Chondrocyte (in vitro differentiated cells): Measurements from ENCODE around the gene DNAH12. TPM values are rescaled to one million over a fixed set of nuclear protein-coding genes. Genes with fewer than 3 reads are reported as not detected.
"Not testable (repeated sequence)": the region's sequence is repeated elsewhere in the genome, so short reads cannot be mapped to it uniquely, and the experiment has no call there.

Experiments
- DNase-seq: peaks from one replicate; pipeline ENCODE4 v3.0.0; 2021; ENCODE audit warnings: mixed read lengths, low spot score
- H3K27ac Mint-ChIP-seq: one replicate; pipeline ENCODE4 v1.8.0; 2021; ENCODE audit warnings: mild to moderate bottlenecking, moderate library complexity, mixed read lengths; ENCODE audit not compliant: unreplicated experiment
- H3K27me3 Mint-ChIP-seq: 2 replicates; pipeline ENCODE4 v1.8.0; 2021; ENCODE audit warnings: low read depth, mixed read lengths
- H3K36me3 Mint-ChIP-seq: 2 replicates; pipeline ENCODE4 v1.8.0; 2021; ENCODE audit warnings: low read depth, mixed read lengths
- H3K4me1 Mint-ChIP-seq: 2 replicates; pipeline ENCODE4 v1.8.0; 2021; ENCODE audit warnings: low read depth, mild to moderate bottlenecking, mixed read lengths
- H3K4me3 Mint-ChIP-seq: one replicate; pipeline ENCODE4 v1.8.0; 2021; ENCODE audit warnings: mild to moderate bottlenecking, moderate library complexity, mixed read lengths; ENCODE audit not compliant: unreplicated experiment
- H3K9me3 Mint-ChIP-seq: 2 replicates; pipeline ENCODE4 v1.8.0; 2021; ENCODE audit warnings: low read depth, mixed read lengths
- CTCF ChIP-seq: fragments of 200-600 bp; sonication (generic); IDR thresholded peaks from 2 replicates; pipeline ENCODE4 v1.5.0; 2021; ENCODE audit warnings: antibody characterized with exemption, mild to moderate bottlenecking, moderate library complexity
- total RNA-seq: library from RNA; stranded (reverse); gene quantifications from 3 replicates; pipeline ENCODE4 v1.2.1, GENCODE V29; 2021

Gene DNAH12
- total RNA-seq, 1 donor from 2014 or later, result 0.02 TPM

GRCh38 chr3:57335283-57335938 lies 208.7 kb downstream of the DNAH12 start:
- no peak overlapping the region for H3K4me3 Mint-ChIP-seq
- H3K9me3 Mint-ChIP-seq, result no peaks in the 10 kb centered on the region
- TF ChIP-seq CTCF, result no peak
- H3K27ac Mint-ChIP-seq, result no peak overlapping the region
- H3K4me1 Mint-ChIP-seq, result no peaks in the 10 kb centered on the region
- DNase-seq, result no peak
- no peaks in the 10 kb centered on the region for H3K36me3 Mint-ChIP-seq
- H3K27me3 Mint-ChIP-seq, result peaks cover 24% of the 10 kb centered on the region

GRCh38 chr3:57331078-57331610 lies 213.0 kb downstream of the DNAH12 start:
- no peak for DNase-seq
- peaks cover 16% of the 10 kb centered on the region for H3K27me3 Mint-ChIP-seq
- H3K36me3 Mint-ChIP-seq, result no peaks in the 10 kb centered on the region
- no peaks in the 10 kb centered on the region for H3K4me1 Mint-ChIP-seq
- H3K4me3 Mint-ChIP-seq, result no peak overlapping the region
- no peak overlapping the region for H3K27ac Mint-ChIP-seq
- no peak for TF ChIP-seq CTCF
- H3K9me3 Mint-ChIP-seq, result no peaks in the 10 kb centered on the region

GRCh38 chr3:57326498-57326897 lies 217.6 kb downstream of the DNAH12 start:
- DNase-seq, H3K9me3 Mint-ChIP-seq: not testable (repeated sequence)

GRCh38 chr3:57314204-57314603 lies 229.9 kb downstream of the DNAH12 start:
- H3K27me3 Mint-ChIP-seq, result peaks cover 33% of the 10 kb centered on the region

More at GRCh38 chr3:57326498-57326897, 217.6 kb downstream of the DNAH12 start:
- not testable (repeated sequence) for H3K36me3 Mint-ChIP-seq, H3K27ac Mint-ChIP-seq, H3K4me1 Mint-ChIP-seq, H3K4me3 Mint-ChIP-seq
- H3K27me3 Mint-ChIP-seq, result peaks cover 13% of the 10 kb centered on the region

GRCh38 chr3:57309769-57310360 lies 234.3 kb downstream of the DNAH12 start:
- Mint-ChIP-seq H3K4me3 (no peak overlapping the region), H3K36me3 (no peaks in the 10 kb centered on the region), H3K27me3 (peaks cover 7% of the 10 kb centered on the region), H3K27ac (no peak overlapping the region), H3K9me3 (no peaks in the 10 kb centered on the region), H3K4me1 (no peaks in the 10 kb centered on the region)
- TF ChIP-seq CTCF, result no peak
- DNase-seq, result no peak

More at GRCh38 chr3:57314204-57314603, 229.9 kb downstream of the DNAH12 start:
- no peak for DNase-seq
- no peak overlapping the region for H3K27ac Mint-ChIP-seq
- H3K4me3 Mint-ChIP-seq, result no peak overlapping the region
- TF ChIP-seq CTCF, result no peak
- no peaks in the 10 kb centered on the region for H3K36me3 Mint-ChIP-seq
- H3K4me1 Mint-ChIP-seq, result no peaks in the 10 kb centered on the region
- peaks cover 7% of the 10 kb centered on the region for H3K9me3 Mint-ChIP-seq

- H3K4me3 Mint-ChIP-seq, H3K27me3 Mint-ChIP-seq, DNase-seq, H3K36me3 Mint-ChIP-seq, H3K27ac Mint-ChIP-seq, H3K9me3 Mint-ChIP-seq, H3K4me1 Mint-ChIP-seq: not testable (repeated sequence)
Observed at GRCh38 chr3:57303520-57303919, 240.6 kb downstream of the DNAH12 start.
